Suprapubic skin (tissue), 4 donors: ENCODE data around the gene C1orf21. TPM values are rescaled to one million over a fixed set of nuclear protein-coding genes. Genes with fewer than 3 reads are reported as not detected.

ENCODE experiments used
- DNase-seq, 2 donors: peaks; one replicate each; pipeline ENCODE4 v3.0.0-alpha.2; 2019; ENCODE audit warnings: low spot score in 2 of 2
- H3K27ac ChIP-seq: fragments of 200-600 bp; sonication (generic); one replicate; pipeline ENCODE4 v1.5.1; 2019
- H3K27me3 ChIP-seq: fragments of 200-600 bp; sonication (generic); one replicate; pipeline ENCODE4 v1.5.1; 2019
- H3K36me3 ChIP-seq: fragments of 200-600 bp; sonication (generic); one replicate; pipeline ENCODE4 v1.5.1; 2019
- H3K4me1 ChIP-seq: fragments of 200-600 bp; sonication (generic); one replicate; pipeline ENCODE4 v1.5.1; 2019
- H3K4me3 ChIP-seq: fragments of 200-600 bp; sonication (generic); one replicate; pipeline ENCODE4 v1.5.1; 2019; ENCODE audit warnings: mild to moderate bottlenecking
- H3K9me3 ChIP-seq: fragments of 200-600 bp; sonication (generic); one replicate; pipeline ENCODE4 v1.5.1; 2019
- CTCF ChIP-seq, 2 donors: fragments of 200-600 bp in 1 of 2; fragments of 450-650 bp in 1 of 2; sonication (generic) in 1 of 2; IDR thresholded peaks; one replicate each; pipeline ENCODE4 v1.5.1; 2016 to 2019; ENCODE audit warnings: antibody characterized with exemption in 2 of 2, mild to moderate bottlenecking in 1 of 2, moderate library complexity in 1 of 2
- EP300 ChIP-seq: sonication (generic); formaldehyde crosslinking; IDR thresholded peaks from one replicate; pipeline ENCODE4 v1.6.1; 2017; ENCODE audit warnings: antibody characterized with exemption
- POLR2A ChIP-seq, 2 donors: fragments of 450-650 bp; IDR thresholded peaks; one replicate each; pipeline ENCODE4 v1.6.1; 2017; ENCODE audit warnings: antibody characterized with exemption in 2 of 2, mild to moderate bottlenecking in 2 of 2, moderate library complexity in 2 of 2
- POLR2AphosphoS5 ChIP-seq, 3 donors: sonication (generic); formaldehyde crosslinking; IDR thresholded peaks; one replicate each; pipeline ENCODE4 v1.6.1; 2017; ENCODE audit warnings: antibody characterized with exemption in 3 of 3
- WGBS: methylation state at CpG from one replicate; pipeline ENCODE4 v1.1.5; 2018; 5-methylcytosine and 5-hydroxymethylcytosine counted together
- total RNA-seq, 4 donors: library from RNA; depleted of rRNA; stranded (reverse); fragments of >200 nt; gene quantifications; one replicate each; pipeline ENCODE4 v1.1.0, GENCODE V29; 2016

The C1orf21 gene
- total RNA-seq, 4 donors from 2014 or later, result 73.0 to 95.7 (median 79.2) TPM

GRCh38 chr1:184352776-184353175, 34.1 kb upstream of the C1orf21 start:
- 84% methylated on average over 1 of the region's 1 CpG for WGBS
- Histone ChIP-seq H3K27ac (no peak overlapping the region), H3K9me3 (no peaks in the 10 kb centered on the region), H3K4me3 (no peak overlapping the region), H3K4me1 (no peaks in the 10 kb centered on the region), H3K36me3 (no peaks in the 10 kb centered on the region), H3K27me3 (no peaks in the 10 kb centered on the region)
- DNase-seq, result no peak
- TF ChIP-seq POLR2A (IDR thresholded peaks at IDR 0.05), result no peak
- TF ChIP-seq CTCF (IDR thresholded peaks at IDR 0.05), result no peak
- TF ChIP-seq EP300, result no peak
- TF ChIP-seq POLR2AphosphoS5 (IDR thresholded peaks at IDR 0.05), result no peak

- 95% methylated on average over 2 of the region's 2 CpGs for WGBS
- Histone ChIP-seq H3K9me3 (no peaks in the 10 kb centered on the region), H3K36me3 (no peaks in the 10 kb centered on the region), H3K27ac (no peak overlapping the region), H3K27me3 (no peaks in the 10 kb centered on the region), H3K4me3 (no peak overlapping the region), H3K4me1 (no peaks in the 10 kb centered on the region)
- no peak for DNase-seq
- TF ChIP-seq EP300 (no peak), POLR2A (IDR thresholded peaks at IDR 0.05) (no peak), CTCF (IDR thresholded peaks at IDR 0.05) (no peak), POLR2AphosphoS5 (IDR thresholded peaks at IDR 0.05) (no peak)
Measured at GRCh38 chr1:184354719-184355118, 32.1 kb upstream of the C1orf21 start.

- DNase-seq, result no peak
- H3K27ac ChIP-seq, result no peak overlapping the region
- 70% methylated on average over 2 of the region's 2 CpGs for WGBS
Measured at GRCh38 chr1:184356891-184357290, 29.9 kb upstream of the C1orf21 start.

GRCh38 chr1:184358256-184358655, 28.6 kb upstream of the C1orf21 start:
- Histone ChIP-seq H3K4me3 (no peak overlapping the region), H3K27ac (no peak overlapping the region), H3K4me1 (peaks cover 3% of the 10 kb centered on the region), H3K27me3 (no peaks in the 10 kb centered on the region), H3K9me3 (no peaks in the 10 kb centered on the region), H3K36me3 (no peaks in the 10 kb centered on the region)
- 92% methylated on average over 1 of the region's 1 CpG for WGBS
- TF ChIP-seq POLR2AphosphoS5 (IDR thresholded peaks at IDR 0.05), result no peak
- no peak for TF ChIP-seq CTCF (IDR thresholded peaks at IDR 0.05)
- no peak for TF ChIP-seq EP300
- no peak for TF ChIP-seq POLR2A (IDR thresholded peaks at IDR 0.05)
- no peak for DNase-seq

More at GRCh38 chr1:184356891-184357290, 29.9 kb upstream of the C1orf21 start:
- TF ChIP-seq POLR2A (IDR thresholded peaks at IDR 0.05) (no peak), EP300 (no peak), POLR2AphosphoS5 (IDR thresholded peaks at IDR 0.05) (no peak), CTCF (IDR thresholded peaks at IDR 0.05) (no peak)
- Histone ChIP-seq H3K4me1 (no peaks in the 10 kb centered on the region), H3K9me3 (no peaks in the 10 kb centered on the region), H3K36me3 (no peaks in the 10 kb centered on the region), H3K27me3 (no peaks in the 10 kb centered on the region), H3K4me3 (no peak overlapping the region)

GRCh38 chr1:184359909-184360308, 26.9 kb upstream of the C1orf21 start:
- no peak for DNase-seq
- H3K4me1 ChIP-seq, result peaks cover 3% of the 10 kb centered on the region
- no peaks in the 10 kb centered on the region for H3K36me3 ChIP-seq
- no peak overlapping the region for H3K27ac ChIP-seq
- no peak overlapping the region for H3K4me3 ChIP-seq
- WGBS, result 79% methylated on average over 3 of the region's 3 CpGs
- no peaks in the 10 kb centered on the region for H3K9me3 ChIP-seq
- TF ChIP-seq POLR2A (IDR thresholded peaks at IDR 0.05) (no peak), CTCF (IDR thresholded peaks at IDR 0.05) (no peak), POLR2AphosphoS5 (IDR thresholded peaks at IDR 0.05) (no peak), EP300 (no peak)
- no peaks in the 10 kb centered on the region for H3K27me3 ChIP-seq
